GM12865 (cell line): ENCODE data around the gene PDE10A.
"Not testable (repeated sequence)": the region's sequence is repeated elsewhere in the genome, so short reads cannot be mapped to it uniquely, and the experiment has no call there.

Experiments
- DNase-seq: peaks from one replicate; pipeline ENCODE4 v3.0.0; 2010; ENCODE audit warnings: low read depth
- H3K4me3 ChIP-seq: 2 replicates; pipeline ENCODE4 v1.5.1; 2011; ENCODE audit warnings: mild to moderate bottlenecking, low read depth, low read length, control low read depth
- TF ChIP-seq, protein P1 (sequence below): IDR thresholded peaks from 2 replicates; pipeline ENCODE4 v1.5.1; 2011; ENCODE audit warnings: low read length, control low read depth, low read depth, inconsistent platforms; ENCODE audit not compliant: insufficient read depth; ENCODE audit errors: missing control alignments

PDE10A gene

GRCh38 chr6:165562421-165563090 is 100.5 kb downstream of the PDE10A start:
- TF ChIP-seq, protein P1, sequence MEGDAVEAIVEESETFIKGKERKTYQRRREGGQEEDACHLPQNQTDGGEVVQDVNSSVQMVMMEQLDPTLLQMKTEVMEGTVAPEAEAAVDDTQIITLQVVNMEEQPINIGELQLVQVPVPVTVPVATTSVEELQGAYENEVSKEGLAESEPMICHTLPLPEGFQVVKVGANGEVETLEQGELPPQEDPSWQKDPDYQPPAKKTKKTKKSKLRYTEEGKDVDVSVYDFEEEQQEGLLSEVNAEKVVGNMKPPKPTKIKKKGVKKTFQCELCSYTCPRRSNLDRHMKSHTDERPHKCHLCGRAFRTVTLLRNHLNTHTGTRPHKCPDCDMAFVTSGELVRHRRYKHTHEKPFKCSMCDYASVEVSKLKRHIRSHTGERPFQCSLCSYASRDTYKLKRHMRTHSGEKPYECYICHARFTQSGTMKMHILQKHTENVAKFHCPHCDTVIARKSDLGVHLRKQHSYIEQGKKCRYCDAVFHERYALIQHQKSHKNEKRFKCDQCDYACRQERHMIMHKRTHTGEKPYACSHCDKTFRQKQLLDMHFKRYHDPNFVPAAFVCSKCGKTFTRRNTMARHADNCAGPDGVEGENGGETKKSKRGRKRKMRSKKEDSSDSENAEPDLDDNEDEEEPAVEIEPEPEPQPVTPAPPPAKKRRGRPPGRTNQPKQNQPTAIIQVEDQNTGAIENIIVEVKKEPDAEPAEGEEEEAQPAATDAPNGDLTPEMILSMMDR: no peak
- DNase-seq: no peak
- H3K4me3 ChIP-seq: no peak overlapping the region

DNA sequence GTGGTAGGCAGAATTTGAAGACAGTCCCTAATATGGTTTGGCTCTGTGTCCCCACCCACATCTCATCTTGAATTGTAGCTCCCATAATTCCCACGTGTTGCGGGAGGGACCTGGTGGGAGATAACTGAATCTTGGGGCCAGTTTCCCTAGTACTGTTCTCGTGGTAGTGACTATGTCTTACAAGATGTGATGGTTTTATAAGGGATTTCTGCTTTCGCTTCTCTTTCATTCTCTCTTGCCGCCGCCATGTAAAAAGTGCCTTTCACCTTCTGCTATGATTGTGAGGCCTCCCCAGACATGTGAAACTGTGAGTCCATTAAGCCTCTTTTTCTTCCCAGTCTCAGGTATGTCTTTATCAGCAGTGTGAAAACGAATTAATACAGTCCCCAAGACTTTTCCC is 103.4 kb downstream of the PDE10A start:
- TF ChIP-seq, protein P1: no peak
- H3K4me3 ChIP-seq: no peak overlapping the region
- DNase-seq: no peak

DNA sequence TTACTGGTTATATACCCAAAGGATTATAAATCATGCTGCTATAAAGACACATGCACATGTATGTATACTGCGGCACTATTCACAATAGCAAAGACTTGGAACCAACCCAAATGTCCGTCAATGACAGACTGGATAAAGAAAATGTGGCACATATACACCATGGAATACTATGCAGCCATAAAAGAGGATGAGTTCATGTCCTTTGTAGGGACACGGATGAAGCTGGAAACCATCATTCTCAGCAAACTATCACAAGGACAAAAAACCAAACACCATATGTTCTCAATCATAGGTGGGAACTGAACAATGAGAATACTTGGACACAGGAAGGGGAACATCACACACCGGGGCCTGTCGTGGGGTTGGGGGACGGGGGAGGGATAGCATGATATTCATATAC is 104.9 kb downstream of the PDE10A start:
- not testable (repeated sequence) for DNase-seq, H3K4me3 ChIP-seq

GRCh38 chr6:165557674-165558073 is 105.4 kb downstream of the PDE10A start:
- DNase-seq: no peak
- TF ChIP-seq, protein P1: no peak
- H3K4me3 ChIP-seq: no peak overlapping the region

- peak; percentile 14 for DNase-seq
- H3K4me3 ChIP-seq: no peak overlapping the region
- TF ChIP-seq, protein P1: no peak
These were observed 106.8 kb downstream of the PDE10A start for GRCh38 chr6:165556116-165556843.

- not testable (repeated sequence) for DNase-seq, H3K4me3 ChIP-seq
These were observed 108.4 kb downstream of the PDE10A start for GRCh38 chr6:165554644-165555043.

DNA sequence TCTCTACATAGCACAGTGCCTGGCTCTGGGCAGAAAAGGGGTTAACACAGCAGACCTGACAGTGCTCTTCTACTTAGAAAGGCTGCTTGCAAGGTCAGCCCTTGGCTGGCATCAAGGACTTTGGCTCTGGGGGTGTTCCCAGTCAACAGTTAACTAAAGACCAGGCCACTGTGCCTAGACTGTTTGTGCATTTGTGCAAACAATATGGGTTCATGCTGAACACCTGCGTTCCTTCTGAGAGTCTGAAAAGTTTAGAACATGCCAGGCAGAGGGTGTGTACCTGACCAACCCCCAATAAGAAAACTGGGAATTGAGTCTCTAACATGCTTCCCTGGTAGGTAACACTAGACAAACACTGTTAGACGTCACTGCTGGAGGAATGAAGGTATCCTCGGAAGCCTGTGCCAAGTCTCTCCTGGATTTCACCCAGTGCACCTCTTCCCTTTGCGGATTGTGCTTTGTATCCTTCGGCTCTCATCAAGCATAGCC is 110.7 kb downstream of the PDE10A start:
- H3K4me3 ChIP-seq: no peak overlapping the region
- TF ChIP-seq, protein P1: no peak
- no peak for DNase-seq

- no peak overlapping the region for H3K4me3 ChIP-seq
- TF ChIP-seq, protein P1: no peak
- no peak for DNase-seq
These were observed 111.2 kb downstream of the PDE10A start for GRCh38 chr6:165551828-165552227.
